HG02610 (cell line): ENCODE measurements around the gene ZFYVE9.
"Not testable (repeated sequence)": the region's sequence is repeated elsewhere in the genome, so short reads cannot be mapped to it uniquely, and the experiment has no call there.

Source experiments
- ATAC-seq: cut with Tn5 transposase; IDR thresholded peaks from one replicate; pipeline ENCODE4 v1.9.1; 2021; ENCODE audit warnings: mild to moderate bottlenecking, moderate library complexity; ENCODE audit not compliant: unreplicated experiment

The ZFYVE9 gene

DNA sequence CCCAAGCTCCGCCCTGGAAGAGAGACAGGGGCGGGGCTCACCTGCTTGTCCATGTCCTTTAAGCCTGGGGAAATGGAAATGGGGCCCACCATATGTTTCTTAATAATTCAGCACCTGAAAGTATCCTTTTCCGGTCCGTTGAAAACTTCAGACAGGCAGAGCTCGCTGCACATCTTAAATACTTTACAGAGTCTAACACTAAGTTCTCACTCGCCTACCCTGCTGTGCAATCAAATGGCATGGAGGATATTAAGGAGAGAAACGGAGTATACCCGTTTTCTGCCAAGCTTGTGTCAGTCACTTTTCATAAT is 224.6 kb downstream of the ZFYVE9 start:
- no peak for ATAC-seq

- ATAC-seq, result no peak
Measured at GRCh38 chr1:52367272-52367671, 225.4 kb downstream of the ZFYVE9 start.

DNA sequence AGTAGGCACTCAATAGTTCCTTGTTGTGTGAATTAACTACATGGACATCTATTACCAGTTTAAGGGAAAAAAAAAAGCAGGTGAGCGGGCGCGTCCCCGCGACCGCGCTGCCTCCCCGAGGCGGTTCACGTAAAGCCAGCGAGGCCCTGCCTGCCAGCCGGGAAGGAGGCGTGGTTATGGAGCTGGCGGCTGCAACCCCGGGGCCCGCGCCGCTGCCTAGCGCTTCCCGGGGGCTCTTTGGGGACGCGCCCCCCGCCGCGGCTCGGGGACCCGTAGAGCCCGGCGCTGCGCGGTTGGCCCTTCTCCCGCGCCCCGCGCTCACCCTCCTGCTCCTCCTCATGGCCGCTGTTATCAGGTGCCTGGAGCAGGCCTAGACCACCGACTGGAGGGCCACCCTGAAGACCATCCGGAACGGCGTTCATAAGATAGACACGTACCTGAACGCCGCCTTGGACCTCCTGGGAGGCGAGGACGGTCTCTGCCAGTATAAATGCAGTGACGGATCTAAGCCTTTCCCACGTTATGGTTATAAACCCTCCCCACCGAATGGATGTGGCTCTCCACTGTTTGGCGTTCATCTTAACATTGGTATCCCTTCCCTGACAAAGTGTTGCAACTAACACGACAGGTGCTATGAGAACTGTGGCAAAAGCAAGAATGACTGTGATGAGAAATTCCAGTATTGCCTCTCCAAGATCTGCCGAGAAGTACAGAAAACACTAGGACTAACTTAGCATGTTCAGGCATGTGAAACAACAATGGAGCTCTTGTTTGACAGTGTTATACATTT is 226.7 kb downstream of the ZFYVE9 start:
- ATAC-seq, result no peak

- ATAC-seq, result not testable (repeated sequence)
Measured at GRCh38 chr1:52369851-52370250, 228.0 kb downstream of the ZFYVE9 start.

- no peak for ATAC-seq
Measured at GRCh38 chr1:52385376-52385775, 243.5 kb downstream of the ZFYVE9 start.

GRCh38 chr1:52386458-52386857 is 244.6 kb downstream of the ZFYVE9 start:
- ATAC-seq, result no peak

DNA sequence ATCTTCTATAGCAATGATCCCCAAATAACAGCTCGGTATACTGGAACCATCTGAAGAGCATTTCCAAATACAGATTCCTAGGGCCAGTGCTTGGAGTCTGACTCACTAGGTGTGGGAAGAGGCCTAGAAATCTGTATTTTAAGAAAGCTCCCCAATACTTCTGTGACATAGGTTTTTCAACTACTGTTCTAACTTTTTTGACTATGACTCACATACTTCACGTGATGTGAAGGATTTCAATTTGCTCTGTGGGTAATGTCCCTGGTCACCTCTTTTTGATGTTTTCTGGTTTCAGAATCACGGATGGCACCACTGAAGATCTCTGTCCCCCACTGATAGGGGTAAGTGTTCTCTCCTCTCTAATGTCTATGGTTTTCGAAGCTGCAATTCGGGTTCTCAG is 251.3 kb downstream of the ZFYVE9 start:
- no peak for ATAC-seq
